ENCODE data around the gene PTAR1.

PTAR1 gene

DNA sequence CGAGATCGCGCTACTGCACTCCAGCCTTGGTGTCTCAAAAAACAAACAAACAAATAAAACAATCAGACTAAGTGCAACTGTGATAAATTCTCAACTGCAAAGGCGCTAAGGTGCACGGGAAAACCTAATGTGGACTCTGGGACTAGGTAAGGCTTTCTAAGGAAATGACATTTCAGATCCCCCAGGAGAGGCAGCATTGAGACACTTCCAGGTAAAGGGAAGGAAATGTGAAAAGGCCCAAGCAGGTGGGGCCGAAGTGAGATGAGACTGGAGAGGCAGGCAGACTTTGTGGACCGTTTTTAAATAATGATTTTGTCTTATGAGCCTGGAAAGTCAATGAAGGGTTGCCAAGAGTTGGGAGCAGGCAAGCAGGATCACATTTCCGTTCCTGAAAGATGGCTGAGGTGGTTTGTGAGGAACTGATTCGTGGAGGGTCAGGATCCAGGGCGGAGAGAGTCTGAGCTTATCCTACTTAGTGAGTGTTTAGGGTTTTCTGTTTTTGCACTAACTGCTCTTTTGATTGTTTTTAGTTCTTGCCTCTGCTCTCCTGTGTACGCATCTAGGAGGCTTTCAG, 85.6 kb downstream of the PTAR1 start:
- DNase-seq: no peak

DNA sequence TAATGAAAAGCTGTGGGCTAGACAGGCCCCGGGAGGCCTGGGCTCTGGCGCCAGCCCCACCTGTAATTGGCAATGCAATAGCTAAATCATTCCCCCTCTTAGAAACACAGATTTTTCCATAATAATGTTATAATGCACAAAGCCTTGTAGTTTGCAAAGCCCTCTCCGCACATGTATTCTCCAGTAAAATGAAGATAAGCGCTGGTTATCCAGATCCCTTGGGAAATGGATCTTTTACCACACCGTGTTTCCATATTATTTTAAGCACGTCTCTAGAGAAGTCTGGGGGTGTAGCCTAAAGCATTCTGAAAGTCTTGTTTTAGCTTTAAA, 86.5 kb downstream of the PTAR1 start:
- DNase-seq: no peak

DNA sequence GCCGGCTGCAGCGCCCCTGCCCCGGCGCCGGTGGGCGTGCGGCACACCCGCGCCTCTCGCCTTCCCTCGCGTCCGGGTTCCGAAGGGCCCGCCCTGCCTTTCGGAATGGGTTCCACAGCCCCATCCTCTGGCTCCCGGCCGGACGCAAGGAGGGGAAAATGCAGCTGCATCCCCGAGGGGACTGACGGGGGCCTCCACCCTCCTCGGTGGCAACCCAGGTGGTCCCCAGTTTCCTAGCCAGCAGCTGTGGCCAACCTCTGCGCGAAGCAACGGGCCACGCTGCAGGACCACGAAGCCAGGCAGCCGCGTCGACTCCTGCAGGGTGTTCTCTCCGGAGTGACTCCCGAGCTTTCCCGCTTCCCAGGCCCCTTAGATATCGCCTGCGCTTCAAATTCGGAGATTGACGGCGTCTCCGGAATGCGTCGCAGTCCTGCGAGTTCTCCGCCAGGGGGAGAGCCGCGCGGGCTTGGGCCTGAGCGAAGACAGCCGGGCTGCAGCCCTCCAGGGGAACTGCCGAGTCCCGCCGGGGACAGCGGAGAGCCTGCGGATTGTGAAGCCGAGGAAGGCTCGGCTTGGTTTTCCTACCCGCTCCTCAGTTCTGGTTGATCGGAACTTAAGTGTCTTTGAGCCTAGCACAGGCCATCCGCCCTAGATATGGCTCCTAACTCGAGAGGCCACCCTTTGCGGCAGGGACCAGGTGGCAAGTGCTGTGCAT, 87.1 kb downstream of the PTAR1 start:
- peak; percentile 92 for DNase-seq

DNA sequence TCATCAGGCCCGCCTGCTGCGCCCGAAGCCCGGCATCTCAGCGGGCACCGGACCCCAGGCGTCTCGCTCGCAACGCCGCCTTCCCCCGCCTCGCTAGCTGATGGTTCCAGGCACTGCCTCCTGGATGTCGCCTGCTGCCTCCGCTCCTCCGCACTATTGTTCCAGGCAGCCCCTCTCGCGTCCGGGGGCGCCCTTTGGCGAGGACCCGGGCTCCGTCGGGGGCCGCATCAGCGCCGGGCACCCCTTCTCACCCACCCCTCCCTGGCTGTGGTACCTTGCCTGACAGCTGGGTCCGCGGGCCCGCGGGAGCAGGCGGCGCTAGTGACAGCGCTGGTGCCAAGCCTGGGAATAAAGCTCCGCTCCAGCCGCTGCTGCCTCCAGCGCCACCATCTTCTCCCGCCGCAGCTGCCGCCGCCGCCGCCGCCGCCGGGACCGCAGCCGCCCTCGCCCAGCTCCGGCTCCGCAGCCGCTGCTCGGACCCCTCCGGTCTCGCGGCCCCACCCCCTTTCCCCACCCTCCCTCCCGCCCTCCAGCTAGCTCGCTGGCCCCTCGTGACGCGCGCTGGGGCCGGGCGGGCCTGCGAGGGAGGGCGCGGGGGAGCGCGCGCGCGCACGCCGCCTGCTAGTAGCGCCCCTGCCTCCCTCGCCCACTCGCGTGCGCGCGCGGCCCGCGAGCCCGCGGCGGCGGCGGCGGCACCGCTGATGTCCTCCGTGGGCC, 87.8 kb downstream of the PTAR1 start, which contains the start of gene APBA1:
APBA1 (minus strand) TSS at position 493 of the 717 bp plus-strand sequence.
- DNase-seq: peak; percentile 75

DNA sequence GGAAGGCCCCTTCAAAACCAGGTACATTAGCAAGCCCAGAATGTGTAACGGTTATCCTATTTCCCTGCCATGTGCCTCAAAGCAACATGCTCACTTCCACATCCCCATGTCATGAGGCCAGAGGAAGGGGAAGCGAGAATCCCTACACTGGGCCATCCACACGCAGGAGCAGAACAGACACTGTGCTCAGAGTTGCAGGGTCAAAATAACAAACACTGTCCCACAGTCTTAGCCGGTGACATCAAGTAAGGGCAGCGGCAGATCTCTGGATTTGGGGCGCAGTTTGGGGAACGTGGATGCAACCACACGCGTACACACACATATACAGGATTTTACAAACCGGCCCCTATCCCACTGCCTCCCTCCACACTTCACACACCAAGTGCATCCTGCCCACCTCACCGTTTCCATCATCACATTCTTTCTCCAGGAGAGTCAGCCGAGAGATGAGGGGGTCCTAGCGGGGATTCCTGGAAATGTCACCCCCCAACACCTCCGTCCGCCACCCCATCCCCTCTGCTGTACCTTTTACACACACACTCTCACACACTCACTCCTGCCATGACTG, 88.4 kb downstream of the PTAR1 start:
- no peak for DNase-seq

DNA sequence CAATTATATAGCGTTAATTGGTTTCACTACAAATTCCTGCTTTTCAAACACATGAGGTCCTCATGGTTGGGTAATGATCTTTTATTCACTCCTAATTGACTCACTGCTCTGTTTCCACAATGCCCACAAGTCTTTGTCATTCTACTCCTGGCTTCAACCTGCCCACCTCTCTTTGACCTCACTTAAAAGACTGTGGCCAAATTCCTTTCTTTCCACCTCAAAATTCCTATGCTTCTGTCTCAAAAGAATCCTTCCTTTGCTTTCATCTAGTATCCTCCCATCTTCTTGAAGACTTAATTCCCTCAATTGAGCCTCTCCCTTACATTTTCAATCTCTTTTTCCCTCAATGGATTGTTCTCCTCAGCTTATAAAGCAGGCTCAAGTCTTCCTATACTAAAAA, 92.5 kb downstream of the PTAR1 start:
- DNase-seq: no peak

DNA sequence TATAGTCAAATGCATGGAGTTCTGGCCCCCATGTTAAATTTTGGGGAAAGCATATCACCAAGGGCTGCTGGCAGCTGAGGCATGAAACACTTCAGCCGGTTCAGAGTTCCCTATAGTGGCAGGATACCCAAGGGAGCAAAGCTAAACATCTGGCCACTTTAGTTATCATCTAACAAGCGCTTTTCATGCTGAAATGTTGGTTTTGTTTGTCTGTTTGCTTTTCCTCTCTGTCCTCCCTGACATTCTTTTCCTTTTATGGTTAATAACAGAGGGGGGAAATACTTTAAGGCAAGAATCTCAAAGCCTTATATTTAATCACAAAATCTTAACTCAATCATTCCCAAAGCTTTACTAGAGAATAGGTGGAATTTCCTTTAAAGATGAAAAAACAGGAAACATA, 99.5 kb downstream of the PTAR1 start:
- DNase-seq: peak; percentile 47

All from fibroblast of skin of scalp (primary cell).